ENCODE measurements around the gene RALGPS1. TPM values are rescaled to one million over a fixed set of nuclear protein-coding genes. Genes with fewer than 3 reads are reported as not detected.

RALGPS1 gene
- total and polyA plus RNA-seq, 2 of the 13 experiments (the other 11 are each of a cell fraction or from before 2014, with no cell fraction given), result 3.7 to 6.5 TPM

DNA sequence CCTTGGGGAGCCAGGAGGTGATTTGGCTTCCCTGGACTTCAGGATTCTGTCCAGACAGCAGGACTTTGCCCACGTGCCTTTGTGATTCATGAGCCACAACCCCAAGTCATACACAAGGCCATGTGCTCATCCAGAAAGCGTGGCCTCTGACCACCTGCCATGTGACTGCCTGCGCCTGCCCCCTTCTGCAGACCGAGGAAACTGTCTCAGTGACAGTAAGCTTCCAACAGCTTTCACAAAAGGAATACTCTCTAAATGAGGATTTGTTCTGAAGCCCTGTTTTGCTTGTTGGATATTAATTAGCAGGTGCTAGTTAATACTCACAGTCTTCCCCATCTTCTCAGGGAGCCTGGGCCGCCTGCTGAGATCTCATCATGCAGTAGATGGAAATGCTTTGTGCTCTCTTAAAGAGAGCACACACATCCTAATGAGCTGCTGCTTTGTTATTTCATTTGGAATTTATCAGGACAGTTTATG is 244.8 kb downstream of the RALGPS1 start (continued):
- TF ChIP-seq SNAPC2 (CRISPR knock-in tag; IDR thresholded peaks at IDR 0.05) (peak; percentile 94), SCMH1 (CRISPR knock-in tag; IDR thresholded peaks at IDR 0.05; ENCODE audit: borderline replicate concordance) (no peak), TCF7 (IDR thresholded peaks at IDR 0.05; ENCODE audit: low read depth) (no peak), ZNF224 (CRISPR knock-in tag; IDR thresholded peaks at IDR 0.05) (peak; percentile 83; the same call in 1 of the 2 replicates), NFIB (CRISPR knock-in tag; IDR thresholded peaks at IDR 0.05; ENCODE audit: borderline replicate concordance) (peak; percentile 96), ZFP36L1 (CRISPR knock-in tag; IDR thresholded peaks at IDR 0.05) (peak; percentile 100), ZNF546 (CRISPR knock-in tag; conservative IDR thresholded peaks at IDR 0.05) (peak; percentile 99), CHCHD3 (CRISPR knock-in tag; IDR thresholded peaks at IDR 0.05) (peak; percentile 85; the same call in 1 of the 2 replicates), MLLT10 (CRISPR knock-in tag; IDR thresholded peaks at IDR 0.05) (no peak), ZNF772 (CRISPR knock-in tag; IDR thresholded peaks at IDR 0.05) (peak; percentile 96), RAD21 (CRISPR knock-in tag; IDR thresholded peaks at IDR 0.05) (no peak), ZFYVE20 (CRISPR knock-in tag; IDR thresholded peaks at IDR 0.05; ENCODE audit: borderline replicate concordance, low read depth) (peak; percentile 88), TBX3 (IDR thresholded peaks at IDR 0.05; ENCODE audit: borderline replicate concordance) (no peak), RXRA (CRISPR knock-in tag; IDR thresholded peaks at IDR 0.05) (peak; percentile 96), ZNF282 (IDR thresholded peaks at IDR 0.05; ENCODE audit: partially characterized antibody) (no peak), ZNF674 (CRISPR knock-in tag; IDR thresholded peaks at IDR 0.05; ENCODE audit: low read depth) (peak; percentile 77; the same call in 1 of the 2 replicates), KDM5B (CRISPR knock-in tag; IDR thresholded peaks at IDR 0.05; ENCODE audit: borderline replicate concordance) (peak; percentile 100), U2AF2 (IDR thresholded peaks at IDR 0.05; ENCODE audit: low read depth, low read length) (no peak)
- TF ChIP-seq, protein P1, sequence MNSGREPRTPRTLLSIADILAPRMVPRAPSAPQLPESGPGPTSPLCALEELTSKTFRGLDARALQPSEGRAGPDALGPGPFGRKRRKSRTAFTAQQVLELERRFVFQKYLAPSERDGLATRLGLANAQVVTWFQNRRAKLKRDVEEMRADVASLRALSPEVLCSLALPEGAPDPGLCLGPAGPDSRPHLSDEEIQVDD (CRISPR knock-in tag; IDR thresholded peaks at IDR 0.05; ENCODE audit: borderline replicate concordance), result peak; percentile 98; the same call in 1 of the 2 replicates
- TF ChIP-seq, protein P2, sequence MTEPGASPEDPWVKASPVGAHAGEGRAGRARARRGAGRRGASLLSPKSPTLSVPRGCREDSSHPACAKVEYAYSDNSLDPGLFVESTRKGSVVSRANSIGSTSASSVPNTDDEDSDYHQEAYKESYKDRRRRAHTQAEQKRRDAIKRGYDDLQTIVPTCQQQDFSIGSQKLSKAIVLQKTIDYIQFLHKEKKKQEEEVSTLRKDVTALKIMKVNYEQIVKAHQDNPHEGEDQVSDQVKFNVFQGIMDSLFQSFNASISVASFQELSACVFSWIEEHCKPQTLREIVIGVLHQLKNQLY (CRISPR knock-in tag; IDR thresholded peaks at IDR 0.05), result peak; percentile 94
- TF ChIP-seq, protein P3, sequence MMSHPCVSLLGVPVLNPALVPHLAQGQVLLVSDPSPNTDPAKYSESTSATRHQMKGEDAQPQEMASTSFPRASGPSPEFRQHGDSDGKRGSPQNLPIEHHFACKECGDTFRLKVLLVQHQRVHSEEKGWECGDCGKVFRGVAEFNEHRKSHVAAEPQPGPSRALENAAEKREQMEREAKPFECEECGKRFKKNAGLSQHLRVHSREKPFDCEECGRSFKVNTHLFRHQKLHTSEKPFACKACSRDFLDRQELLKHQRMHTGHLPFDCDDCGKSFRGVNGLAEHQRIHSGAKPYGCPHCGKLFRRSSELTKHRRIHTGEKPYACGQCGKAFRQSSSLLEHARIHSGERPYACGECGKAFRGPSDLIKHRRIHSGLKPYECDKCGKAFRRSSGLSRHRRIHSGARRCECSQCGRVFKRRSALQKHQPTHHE (CRISPR knock-in tag; IDR thresholded peaks at IDR 0.05; ENCODE audit: borderline replicate concordance), result peak; percentile 96
- TF ChIP-seq, protein P4, sequence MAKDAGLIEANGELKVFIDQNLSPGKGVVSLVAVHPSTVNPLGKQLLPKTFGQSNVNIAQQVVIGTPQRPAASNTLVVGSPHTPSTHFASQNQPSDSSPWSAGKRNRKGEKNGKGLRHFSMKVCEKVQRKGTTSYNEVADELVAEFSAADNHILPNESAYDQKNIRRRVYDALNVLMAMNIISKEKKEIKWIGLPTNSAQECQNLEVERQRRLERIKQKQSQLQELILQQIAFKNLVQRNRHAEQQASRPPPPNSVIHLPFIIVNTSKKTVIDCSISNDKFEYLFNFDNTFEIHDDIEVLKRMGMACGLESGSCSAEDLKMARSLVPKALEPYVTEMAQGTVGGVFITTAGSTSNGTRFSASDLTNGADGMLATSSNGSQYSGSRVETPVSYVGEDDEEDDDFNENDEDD (CRISPR knock-in tag; IDR thresholded peaks at IDR 0.05; ENCODE audit: borderline replicate concordance), result peak; percentile 98
- TF ChIP-seq, protein P5, sequence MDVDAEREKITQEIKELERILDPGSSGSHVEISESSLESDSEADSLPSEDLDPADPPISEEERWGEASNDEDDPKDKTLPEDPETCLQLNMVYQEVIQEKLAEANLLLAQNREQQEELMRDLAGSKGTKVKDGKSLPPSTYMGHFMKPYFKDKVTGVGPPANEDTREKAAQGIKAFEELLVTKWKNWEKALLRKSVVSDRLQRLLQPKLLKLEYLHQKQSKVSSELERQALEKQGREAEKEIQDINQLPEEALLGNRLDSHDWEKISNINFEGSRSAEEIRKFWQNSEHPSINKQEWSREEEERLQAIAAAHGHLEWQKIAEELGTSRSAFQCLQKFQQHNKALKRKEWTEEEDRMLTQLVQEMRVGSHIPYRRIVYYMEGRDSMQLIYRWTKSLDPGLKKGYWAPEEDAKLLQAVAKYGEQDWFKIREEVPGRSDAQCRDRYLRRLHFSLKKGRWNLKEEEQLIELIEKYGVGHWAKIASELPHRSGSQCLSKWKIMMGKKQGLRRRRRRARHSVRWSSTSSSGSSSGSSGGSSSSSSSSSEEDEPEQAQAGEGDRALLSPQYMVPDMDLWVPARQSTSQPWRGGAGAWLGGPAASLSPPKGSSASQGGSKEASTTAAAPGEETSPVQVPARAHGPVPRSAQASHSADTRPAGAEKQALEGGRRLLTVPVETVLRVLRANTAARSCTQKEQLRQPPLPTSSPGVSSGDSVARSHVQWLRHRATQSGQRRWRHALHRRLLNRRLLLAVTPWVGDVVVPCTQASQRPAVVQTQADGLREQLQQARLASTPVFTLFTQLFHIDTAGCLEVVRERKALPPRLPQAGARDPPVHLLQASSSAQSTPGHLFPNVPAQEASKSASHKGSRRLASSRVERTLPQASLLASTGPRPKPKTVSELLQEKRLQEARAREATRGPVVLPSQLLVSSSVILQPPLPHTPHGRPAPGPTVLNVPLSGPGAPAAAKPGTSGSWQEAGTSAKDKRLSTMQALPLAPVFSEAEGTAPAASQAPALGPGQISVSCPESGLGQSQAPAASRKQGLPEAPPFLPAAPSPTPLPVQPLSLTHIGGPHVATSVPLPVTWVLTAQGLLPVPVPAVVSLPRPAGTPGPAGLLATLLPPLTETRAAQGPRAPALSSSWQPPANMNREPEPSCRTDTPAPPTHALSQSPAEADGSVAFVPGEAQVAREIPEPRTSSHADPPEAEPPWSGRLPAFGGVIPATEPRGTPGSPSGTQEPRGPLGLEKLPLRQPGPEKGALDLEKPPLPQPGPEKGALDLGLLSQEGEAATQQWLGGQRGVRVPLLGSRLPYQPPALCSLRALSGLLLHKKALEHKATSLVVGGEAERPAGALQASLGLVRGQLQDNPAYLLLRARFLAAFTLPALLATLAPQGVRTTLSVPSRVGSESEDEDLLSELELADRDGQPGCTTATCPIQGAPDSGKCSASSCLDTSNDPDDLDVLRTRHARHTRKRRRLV (CRISPR knock-in tag; IDR thresholded peaks at IDR 0.05), result peak; percentile 92

Data from HepG2 (cell line).